HTERT RPE-1 (cell line): ENCODE data around the gene GRB2.
"Not testable (repeated sequence)": the region's sequence is repeated elsewhere in the genome, so short reads cannot be mapped to it uniquely, and the experiment has no call there.

ENCODE experiments used
- in situ Hi-C: fragments of 300-500 bp; cut with MboI; formaldehyde crosslinking; loops from 4 replicates; pipeline ENCODE4 v1.14.3; 2020; ENCODE audit warnings: low sequenced_read_pairs

Gene GRB2

GRCh38 chr17:75356260-75356937, 49.1 kb downstream of the GRB2 start:
- in situ Hi-C loops, result no loop called here

GRCh38 chr17:75353176-75353575, 52.3 kb downstream of the GRB2 start:
- in situ Hi-C loops, result no loop called here

GRCh38 chr17:75352079-75352569, 53.4 kb downstream of the GRB2 start:
- in situ Hi-C loops, result no loop called here

GRCh38 chr17:75350706-75351105, 54.8 kb downstream of the GRB2 start:
- in situ Hi-C loops, result no loop called here

GRCh38 chr17:75350029-75350428, 55.4 kb downstream of the GRB2 start:
- in situ Hi-C loops, result no loop called here

- in situ Hi-C loops, result no loop called here
Measured at GRCh38 chr17:75349589-75349988, 55.9 kb downstream of the GRB2 start.

- in situ Hi-C loops, result no loop called here
Measured at GRCh38 chr17:75348386-75349012, 57.0 kb downstream of the GRB2 start.

GRCh38 chr17:75346906-75347305, 58.6 kb downstream of the GRB2 start:
- in situ Hi-C loops, result no loop called here

- in situ Hi-C loops, result not testable (repeated sequence)
Measured at GRCh38 chr17:75346368-75346767, 59.1 kb downstream of the GRB2 start.

- in situ Hi-C loops, result no loop called here
Measured at GRCh38 chr17:75345514-75346167, 59.8 kb downstream of the GRB2 start.

GRCh38 chr17:75344666-75345065, 60.8 kb downstream of the GRB2 start:
- in situ Hi-C loops, result no loop called here

- in situ Hi-C loops, result no loop called here
Measured at GRCh38 chr17:75342996-75343395, 62.5 kb downstream of the GRB2 start.

- in situ Hi-C loops, result no loop called here
Measured at GRCh38 chr17:75341784-75342486, 63.5 kb downstream of the GRB2 start.

- in situ Hi-C loops, result no loop called here
Measured at GRCh38 chr17:75340631-75341030, 64.8 kb downstream of the GRB2 start.

GRCh38 chr17:75339971-75340370, 65.5 kb downstream of the GRB2 start:
- in situ Hi-C loops, result no loop called here

- in situ Hi-C loops, result no loop called here
Measured at GRCh38 chr17:75338335-75338734, 67.1 kb downstream of the GRB2 start.

GRCh38 chr17:75335315-75335714, 70.2 kb downstream of the GRB2 start:
- in situ Hi-C loops, result no loop called here

- in situ Hi-C loops, result no loop called here
Measured at GRCh38 chr17:75334723-75335122, 70.8 kb downstream of the GRB2 start.

GRCh38 chr17:75331671-75332070, 73.8 kb downstream of the GRB2 start:
- in situ Hi-C loops, result no loop called here

- in situ Hi-C loops, result no loop called here
Measured at GRCh38 chr17:75327757-75328156, 77.7 kb downstream of the GRB2 start.

- in situ Hi-C loops, result no loop called here
Measured at GRCh38 chr17:75326226-75326848, 79.1 kb downstream of the GRB2 start.
